Measurements from ENCODE around the gene VWA1.

- TF ChIP-seq ZFP30 (CRISPR knock-in tag; IDR thresholded peaks at IDR 0.05) (no peak), ARNTL (CRISPR knock-in tag; IDR thresholded peaks at IDR 0.05; ENCODE audit: borderline replicate concordance, low read depth) (no peak), CREB5 (CRISPR knock-in tag; IDR thresholded peaks at IDR 0.05; ENCODE audit: low read depth) (no peak), ZNF565 (CRISPR knock-in tag; conservative IDR thresholded peaks at IDR 0.05; ENCODE audit: low read depth) (no peak), TSHZ2 (CRISPR knock-in tag; IDR thresholded peaks at IDR 0.05) (no peak), OSR1 (CRISPR knock-in tag; IDR thresholded peaks at IDR 0.05) (no peak)
Measured at GRCh38 chr1:1387098-1388077, 48.1 kb upstream of the VWA1 start.
